Vagina (tissue), 2 donors: ENCODE data around the gene ARHGEF38.

Source experiments
- POLR2A ChIP-seq, 2 donors: fragments of 450-650 bp; IDR thresholded peaks; one replicate each; pipeline ENCODE4 v1.6.1; 2017; ENCODE audit warnings: antibody characterized with exemption in 2 of 2, mild to moderate bottlenecking in 2 of 2, moderate library complexity in 2 of 2
- POLR2AphosphoS5 ChIP-seq, 2 donors: sonication (generic); formaldehyde crosslinking; IDR thresholded peaks; one replicate each; pipeline ENCODE4 v1.9.0; 2017; ENCODE audit warnings: antibody characterized with exemption in 2 of 2, mild to moderate bottlenecking in 2 of 2, low read depth in 1 of 2; ENCODE audit not compliant: insufficient read depth in 1 of 2
- TF ChIP-seq, protein P1 (sequence below), 3 experiments: fragments of 450-650 bp in 2 of 3; fragments of 200-600 bp in 1 of 3; sonication (generic) in 1 of 3; IDR thresholded peaks; one replicate each; pipeline ENCODE4 v1.5.1; 2017 to 2019; ENCODE audit warnings: antibody characterized with exemption in 3 of 3, mild to moderate bottlenecking in 2 of 3, moderate library complexity in 2 of 3

DNA sequence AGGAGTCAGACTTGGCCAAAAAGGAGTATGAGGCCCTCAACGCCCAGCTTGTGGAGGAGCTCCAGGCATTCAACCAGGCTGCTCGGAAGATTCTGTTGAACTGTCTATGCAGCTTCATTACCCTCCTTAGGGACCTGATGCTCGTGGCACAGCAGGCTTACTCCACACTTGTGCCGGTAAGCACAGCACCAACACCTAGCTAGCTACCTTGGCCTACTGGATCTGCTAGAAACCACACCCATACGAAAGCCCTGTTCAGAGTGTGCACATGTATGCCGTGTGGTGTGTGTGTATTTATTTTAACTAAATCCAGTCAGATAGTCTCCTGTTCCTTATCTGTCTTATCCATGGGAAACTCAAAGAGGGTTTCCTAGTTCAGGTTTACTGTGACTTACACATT, 106.8 kb downstream of the ARHGEF38 start:
- TF ChIP-seq, protein P1, sequence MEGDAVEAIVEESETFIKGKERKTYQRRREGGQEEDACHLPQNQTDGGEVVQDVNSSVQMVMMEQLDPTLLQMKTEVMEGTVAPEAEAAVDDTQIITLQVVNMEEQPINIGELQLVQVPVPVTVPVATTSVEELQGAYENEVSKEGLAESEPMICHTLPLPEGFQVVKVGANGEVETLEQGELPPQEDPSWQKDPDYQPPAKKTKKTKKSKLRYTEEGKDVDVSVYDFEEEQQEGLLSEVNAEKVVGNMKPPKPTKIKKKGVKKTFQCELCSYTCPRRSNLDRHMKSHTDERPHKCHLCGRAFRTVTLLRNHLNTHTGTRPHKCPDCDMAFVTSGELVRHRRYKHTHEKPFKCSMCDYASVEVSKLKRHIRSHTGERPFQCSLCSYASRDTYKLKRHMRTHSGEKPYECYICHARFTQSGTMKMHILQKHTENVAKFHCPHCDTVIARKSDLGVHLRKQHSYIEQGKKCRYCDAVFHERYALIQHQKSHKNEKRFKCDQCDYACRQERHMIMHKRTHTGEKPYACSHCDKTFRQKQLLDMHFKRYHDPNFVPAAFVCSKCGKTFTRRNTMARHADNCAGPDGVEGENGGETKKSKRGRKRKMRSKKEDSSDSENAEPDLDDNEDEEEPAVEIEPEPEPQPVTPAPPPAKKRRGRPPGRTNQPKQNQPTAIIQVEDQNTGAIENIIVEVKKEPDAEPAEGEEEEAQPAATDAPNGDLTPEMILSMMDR (IDR thresholded peaks at IDR 0.05): no peak
- TF ChIP-seq POLR2A (IDR thresholded peaks at IDR 0.05): no peak
- TF ChIP-seq POLR2AphosphoS5 (IDR thresholded peaks at IDR 0.05; ENCODE audit: insufficient read depth in 1 of 2, low read depth in 1 of 2): no peak
